Endothelial cell of umbilical vein (primary cell): ENCODE measurements around the gene ACSS2. TPM values are rescaled to one million over a fixed set of nuclear protein-coding genes. Genes with fewer than 3 reads are reported as not detected.

Experiments
- BruUV-seq: library from RNA; stranded (reverse); fragments of 400-500 nt; replicated peaks from 2 replicates; lab custom pipeline; 2021; lab: Mats Ljungman, UMichigan
- CTCF ChIA-PET: fragments of 300-600, 350-600 bp; sonication (Branson Sonifier 250); formaldehyde crosslinking; loops from one replicate; lab custom pipeline; 2021; ENCODE audit warnings: antibody characterized with exemption, inconsistent platforms; lab: Charles Lee
- POLR2A ChIA-PET: fragments of 300-600, 350-600 bp; sonication (Branson Sonifier 250); formaldehyde crosslinking; loops from one replicate; lab custom pipeline; 2021; ENCODE audit warnings: antibody characterized with exemption, inconsistent platforms; lab: Charles Lee
- DNase-seq: peaks from one replicate; pipeline ENCODE4 v3.0.0-alpha.2; 2011; ENCODE audit warnings: low read depth, low spot score
- FAIRE-seq: peaks from 2 replicates; lab custom pipeline; 2011; peaks lifted over from hg19 to GRCh38; lab: Jason Lieb, UNC
- H2AFZ ChIP-seq: 2 replicates; pipeline ENCODE4 v1.6.0; 2012; ENCODE audit warnings: low read depth, low read length, control low read depth, inconsistent platforms
- H3K27ac ChIP-seq: 2 replicates; pipeline ENCODE4 v1.5.1; 2011; ENCODE audit warnings: low read depth, mild to moderate bottlenecking, control low read depth, low read length, moderate library complexity; ENCODE audit not compliant: insufficient read depth
- H3K27me3 ChIP-seq, 2 experiments: 2 replicates each; pipeline versions ENCODE4 v1.6.0 to v1.6.1; 2011; ENCODE audit warnings: low read length in 2 of 2, mixed read lengths in 1 of 2; ENCODE audit not compliant: control insufficient read depth in 2 of 2, insufficient read depth in 2 of 2
- H3K36me3 ChIP-seq, 2 experiments: 2 replicates in 1 of 2; 3 replicates in 1 of 2; pipeline ENCODE4 v1.5.1; 2011; ENCODE audit warnings: low read length in 2 of 2, mild to moderate bottlenecking in 1 of 2, moderate library complexity in 1 of 2; ENCODE audit not compliant: control insufficient read depth in 2 of 2, insufficient read depth in 2 of 2; ENCODE audit errors: extremely low read depth in 1 of 2
- H3K4me1 ChIP-seq: 3 replicates; pipeline ENCODE4 v1.5.1; 2011; ENCODE audit warnings: mild to moderate bottlenecking, low read length; ENCODE audit not compliant: control insufficient read depth, insufficient read depth; ENCODE audit errors: extremely low read depth
- H3K4me2 ChIP-seq: 2 replicates; pipeline ENCODE4 v1.6.1; 2011; ENCODE audit warnings: low read length, control low read depth, mixed read lengths; ENCODE audit not compliant: insufficient read depth
- H3K4me3 ChIP-seq, 3 experiments: fragments of 200-600 bp in 1 of 3; sonication (generic), shearing (Covaris generic) in 1 of 3; replicated peaks in 1 of 3; 2 replicates each; pipeline ENCODE4 v1.5.1; 2011 to 2016; ENCODE audit warnings: control low read depth in 3 of 3, low read length in 3 of 3, mild to moderate bottlenecking in 2 of 3, inconsistent platforms in 1 of 3, low read depth in 1 of 3, moderate library complexity in 1 of 3; ENCODE audit not compliant: insufficient read depth in 1 of 3
- H3K79me2 ChIP-seq: 2 replicates; pipeline ENCODE4 v1.6.0; 2012; ENCODE audit warnings: low read length, inconsistent platforms; ENCODE audit not compliant: control insufficient read depth, insufficient read depth
- H3K9ac ChIP-seq: replicated peaks from 2 replicates; pipeline ENCODE3; 2011; ENCODE audit warnings: low read length, control low read depth; ENCODE audit not compliant: insufficient read depth; ENCODE audit errors: extremely low read depth
- H3K9me1 ChIP-seq: replicated peaks from 3 replicates; pipeline ENCODE4 v1.6.0; 2011; ENCODE audit warnings: mild to moderate bottlenecking, low read length; ENCODE audit not compliant: control insufficient read depth, insufficient read depth; ENCODE audit errors: extremely low read depth
- H3K9me3 ChIP-seq: replicated peaks from 2 replicates; pipeline ENCODE4 v1.5.1; 2012; ENCODE audit warnings: low read length, inconsistent platforms; ENCODE audit not compliant: control insufficient read depth, insufficient read depth
- H4K20me1 ChIP-seq: replicated peaks from 2 replicates; pipeline ENCODE3; 2011; ENCODE audit warnings: mild to moderate bottlenecking, low read length; ENCODE audit not compliant: control insufficient read depth, insufficient read depth; ENCODE audit errors: extremely low read depth
- EZH2 ChIP-seq: IDR thresholded peaks from 2 replicates; pipeline ENCODE4 v1.6.1; 2012; ENCODE audit warnings: borderline replicate concordance, low read depth, mild to moderate bottlenecking, moderate library complexity, low read length, inconsistent platforms; ENCODE audit not compliant: severe bottlenecking
- FOS ChIP-seq: IDR thresholded peaks from 2 replicates; pipeline ENCODE4 v1.6.1; 2011; ENCODE audit warnings: mild to moderate bottlenecking, low read length, moderate library complexity, borderline replicate concordance; ENCODE audit not compliant: insufficient read depth
- GATA2 ChIP-seq: IDR thresholded peaks from 2 replicates; pipeline ENCODE4 v1.7.0; 2011; ENCODE audit warnings: low read depth, mild to moderate bottlenecking, moderate library complexity, mixed read lengths, low read length; ENCODE audit not compliant: insufficient read length, insufficient read depth
- JUN ChIP-seq: IDR thresholded peaks from 2 replicates; pipeline ENCODE4 v1.6.1; 2011; ENCODE audit warnings: borderline replicate concordance, low read depth; ENCODE audit not compliant: insufficient read length, insufficient read depth
- MAX ChIP-seq: IDR thresholded peaks from 2 replicates; pipeline ENCODE4 v1.6.1; 2011; ENCODE audit not compliant: insufficient read depth, insufficient read length
- MYC ChIP-seq: IDR thresholded peaks from one replicate; pipeline ENCODE4 v1.6.1; 2011; ENCODE audit warnings: mild to moderate bottlenecking, low read depth, low read length
- POLR2A ChIP-seq: IDR thresholded peaks from 2 replicates; pipeline ENCODE4 v1.6.1; 2012; ENCODE audit warnings: low read depth, mild to moderate bottlenecking, control low read depth, low read length
- POLR2AphosphoS5 ChIP-seq: IDR thresholded peaks from 2 replicates; pipeline ENCODE4 v1.6.1; 2012; ENCODE audit warnings: low read depth, mild to moderate bottlenecking, control low read depth, low read length, moderate library complexity; ENCODE audit not compliant: insufficient read depth
- dilution Hi-C: fragments of 300-500 bp; cut with MboI; formaldehyde crosslinking; loops from one replicate; pipeline ENCODE4 v1.15.0; 2019; ENCODE audit warnings: low sequenced_read_pairs; ENCODE audit not compliant: extremely low pct_ligation_motif_present
- intact Hi-C: fragments of 100-400 bp; cut with micrococcal nuclease; formaldehyde crosslinking; loops from one replicate; pipeline ENCODE4 v1.10.0; 2022
- polyA plus RNA-seq, 4 experiments: library from polyadenylated mRNA; depleted of rRNA in 3 of 4; stranded (reverse) in 3 of 4; unstranded in 1 of 4; fragments of >200 nt; gene quantifications; 2 replicates each; pipeline versions ENCODE4 v1.2.1 to v1.2.3, GENCODE V29; 2011 to 2012; ENCODE audit warnings: missing spikeins in 1 of 4
- total RNA-seq: library from RNA; stranded (reverse); gene quantifications from 2 replicates; pipeline ENCODE4 v1.2.3, GENCODE V29; 2021
- TF ChIP-seq, protein P1 (sequence below), 2 donors: IDR thresholded peaks; 1 replicate in 1 of 2; 2 replicates in 1 of 2; pipeline ENCODE4 v1.5.1; 2011; ENCODE audit warnings: low read length in 2 of 2, mild to moderate bottlenecking in 2 of 2, moderate library complexity in 2 of 2, control low read depth in 1 of 2, inconsistent platforms in 1 of 2, low read depth in 1 of 2; ENCODE audit not compliant: insufficient read depth in 1 of 2; ENCODE audit errors: extremely low read depth in 1 of 2

The ACSS2 gene
- total and polyA plus RNA-seq, 2 donors (not counting 3 experiments of a cell fraction or from before 2014, with no cell fraction given) = 40.7 to 42.3 TPM

- BruUV-seq = no TSS peak
- FAIRE-seq = no peak
- no peaks in the 10 kb centered on the region for H4K20me1 ChIP-seq
- peaks cover 6% of the 10 kb centered on the region for H3K79me2 ChIP-seq
- no peak overlapping the region for H3K27ac ChIP-seq
- H3K4me3 ChIP-seq = no peak overlapping the region
- H3K4me1 ChIP-seq = peaks cover 17% of the 10 kb centered on the region
- no peak overlapping the region for H3K4me2 ChIP-seq
- H2AFZ ChIP-seq = no peak overlapping the region
- TF ChIP-seq POLR2A = no peak
- TF ChIP-seq, protein P1, sequence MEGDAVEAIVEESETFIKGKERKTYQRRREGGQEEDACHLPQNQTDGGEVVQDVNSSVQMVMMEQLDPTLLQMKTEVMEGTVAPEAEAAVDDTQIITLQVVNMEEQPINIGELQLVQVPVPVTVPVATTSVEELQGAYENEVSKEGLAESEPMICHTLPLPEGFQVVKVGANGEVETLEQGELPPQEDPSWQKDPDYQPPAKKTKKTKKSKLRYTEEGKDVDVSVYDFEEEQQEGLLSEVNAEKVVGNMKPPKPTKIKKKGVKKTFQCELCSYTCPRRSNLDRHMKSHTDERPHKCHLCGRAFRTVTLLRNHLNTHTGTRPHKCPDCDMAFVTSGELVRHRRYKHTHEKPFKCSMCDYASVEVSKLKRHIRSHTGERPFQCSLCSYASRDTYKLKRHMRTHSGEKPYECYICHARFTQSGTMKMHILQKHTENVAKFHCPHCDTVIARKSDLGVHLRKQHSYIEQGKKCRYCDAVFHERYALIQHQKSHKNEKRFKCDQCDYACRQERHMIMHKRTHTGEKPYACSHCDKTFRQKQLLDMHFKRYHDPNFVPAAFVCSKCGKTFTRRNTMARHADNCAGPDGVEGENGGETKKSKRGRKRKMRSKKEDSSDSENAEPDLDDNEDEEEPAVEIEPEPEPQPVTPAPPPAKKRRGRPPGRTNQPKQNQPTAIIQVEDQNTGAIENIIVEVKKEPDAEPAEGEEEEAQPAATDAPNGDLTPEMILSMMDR (IDR thresholded peaks at IDR 0.05; ENCODE audit: extremely low read depth in 1 of 2, insufficient read depth in 1 of 2, low read depth in 1 of 2, low read length in 2 of 2) = no peak
- TF ChIP-seq FOS = no peak
- no peak for TF ChIP-seq MYC
- no peak for TF ChIP-seq GATA2
- TF ChIP-seq EZH2 = no peak
- no peak for TF ChIP-seq JUN
- TF ChIP-seq MAX = no peak
- no peak for TF ChIP-seq POLR2AphosphoS5
- H3K27me3 ChIP-seq = no peaks in the 10 kb centered on the region
- ChIA-PET POLR2A (no interaction called here), CTCF (interaction anchor here (1.7 kb wide), 1 partner anchor 79 kb away, joined by 6 read pairs; no protein-coding TSS in a partner anchor)
- no peaks in the 10 kb centered on the region for H3K36me3 ChIP-seq
- H3K9me1 ChIP-seq = no peaks in the 10 kb centered on the region
- dilution Hi-C loops = no loop called here
- no peaks in the 10 kb centered on the region for H3K9me3 ChIP-seq
- H3K9ac ChIP-seq = no peak overlapping the region
- DNase-seq = no peak
- intact Hi-C loops = no loop called here
These were observed 76.3 kb downstream of the ACSS2 start for GRCh38 chr20:34952671-34953070.
